ENCODE results near the gene ATP4B.

The ATP4B gene

GRCh38 chr13:113633485-113633873 is 24.5 kb downstream of the ATP4B start:
- in situ Hi-C loops (cut with HindIII; ENCODE audit: low sequenced_read_pairs) = no loop called here
- TF ChIP-seq CTCF (IDR thresholded peaks at IDR 0.05; ENCODE audit: low read depth, low read length, missing control alignments) = no peak
- DNase-seq (ENCODE audit: low read depth) = no peak
- no peak overlapping the region for H3K4me3 ChIP-seq (ENCODE audit: low read depth, low read length)

- no peak for TF ChIP-seq CTCF (IDR thresholded peaks at IDR 0.05; ENCODE audit: low read depth, low read length, missing control alignments)
- no peak for DNase-seq (ENCODE audit: low read depth)
- H3K4me3 ChIP-seq (ENCODE audit: low read depth, low read length) = no peak overlapping the region
- in situ Hi-C loops (cut with HindIII; ENCODE audit: low sequenced_read_pairs) = no loop called here
Observed at GRCh38 chr13:113632706-113633484, 25.1 kb downstream of the ATP4B start.

GRCh38 chr13:113631341-113632095 is 26.5 kb downstream of the ATP4B start:
- DNase-seq (ENCODE audit: low read depth) = no peak
- in situ Hi-C loops (cut with HindIII; ENCODE audit: low sequenced_read_pairs) = no loop called here

GRCh38 chr13:113630804-113631203 is 27.2 kb downstream of the ATP4B start:
- in situ Hi-C loops (cut with HindIII; ENCODE audit: low sequenced_read_pairs) = no loop called here
- TF ChIP-seq CTCF (IDR thresholded peaks at IDR 0.05; ENCODE audit: low read depth, low read length, missing control alignments) = no peak
- H3K4me3 ChIP-seq (ENCODE audit: low read depth, low read length) = no peak overlapping the region
- DNase-seq (ENCODE audit: low read depth) = no peak

More at GRCh38 chr13:113631341-113632095, 26.5 kb downstream of the ATP4B start:
- no peak for TF ChIP-seq CTCF (IDR thresholded peaks at IDR 0.05; ENCODE audit: low read depth, low read length, missing control alignments)
- H3K4me3 ChIP-seq (ENCODE audit: low read depth, low read length) = no peak overlapping the region

GRCh38 chr13:113630296-113630695 is 27.7 kb downstream of the ATP4B start:
- H3K4me3 ChIP-seq (ENCODE audit: low read depth, low read length) = no peak overlapping the region
- TF ChIP-seq CTCF (IDR thresholded peaks at IDR 0.05; ENCODE audit: low read depth, low read length, missing control alignments) = no peak
- no peak for DNase-seq (ENCODE audit: low read depth)
- in situ Hi-C loops (cut with HindIII; ENCODE audit: low sequenced_read_pairs) = no loop called here

- in situ Hi-C loops (cut with HindIII; ENCODE audit: low sequenced_read_pairs) = no loop called here
- DNase-seq (ENCODE audit: low read depth) = no peak
- TF ChIP-seq CTCF (IDR thresholded peaks at IDR 0.05; ENCODE audit: low read depth, low read length, missing control alignments) = no peak
- no peak overlapping the region for H3K4me3 ChIP-seq (ENCODE audit: low read depth, low read length)
Observed at GRCh38 chr13:113629866-113630265, 28.1 kb downstream of the ATP4B start.

All from astrocyte of the cerebellum (primary cell).